ENCODE results near the gene PIK3R3. TPM values are rescaled to one million over a fixed set of nuclear protein-coding genes. Genes with fewer than 3 reads are reported as not detected.

The PIK3R3 gene
- total RNA-seq, 4 donors from 2014 or later = 3.0 to 7.6 (median 6.2) TPM

GRCh38 chr1:46008585-46008984 is 123.8 kb downstream of the PIK3R3 start:
- H3K27ac ChIP-seq = no peak overlapping the region

GRCh38 chr1:46005594-46005993 is 126.8 kb downstream of the PIK3R3 start:
- Histone ChIP-seq H3K4me3 (no peak overlapping the region), H3K36me3 (peaks cover 0 to 47% (median 17%) of the 10 kb centered on the region in 3 donors), H3K4me1 (peaks cover 0 to 19% (median 4%) of the 10 kb centered on the region in 3 donors), H3K27ac (no peak overlapping the region), H3K9me3 (no peaks in the 10 kb centered on the region), H3K27me3 (no peaks in the 10 kb centered on the region)
- TF ChIP-seq CTCF (IDR thresholded peaks at IDR 0.05) (no peak), POLR2A (IDR thresholded peaks at IDR 0.05) (no peak)
- intact Hi-C loops (cut with DNase I) = no loop called here
- WGBS, 2 donors = 80 to 85% methylated on average over 1 of the region's 1 CpG
- DNase-seq = no peak

More at GRCh38 chr1:46008585-46008984, 123.8 kb downstream of the PIK3R3 start:
- Histone ChIP-seq H3K9me3 (no peaks in the 10 kb centered on the region), H3K4me1 (peaks cover 0 to 23% (median 0%) of the 10 kb centered on the region in 3 donors), H3K4me3 (no peak overlapping the region), H3K36me3 (peaks cover 0 to 57% (median 17%) of the 10 kb centered on the region in 3 donors), H3K27me3 (no peaks in the 10 kb centered on the region)
- TF ChIP-seq POLR2A (IDR thresholded peaks at IDR 0.05) = no peak
- peak in 1 of 6 experiments; percentile 25 for TF ChIP-seq CTCF (IDR thresholded peaks at IDR 0.05)
- intact Hi-C loops (cut with DNase I) = no loop called here
- DNase-seq = no peak

DNA sequence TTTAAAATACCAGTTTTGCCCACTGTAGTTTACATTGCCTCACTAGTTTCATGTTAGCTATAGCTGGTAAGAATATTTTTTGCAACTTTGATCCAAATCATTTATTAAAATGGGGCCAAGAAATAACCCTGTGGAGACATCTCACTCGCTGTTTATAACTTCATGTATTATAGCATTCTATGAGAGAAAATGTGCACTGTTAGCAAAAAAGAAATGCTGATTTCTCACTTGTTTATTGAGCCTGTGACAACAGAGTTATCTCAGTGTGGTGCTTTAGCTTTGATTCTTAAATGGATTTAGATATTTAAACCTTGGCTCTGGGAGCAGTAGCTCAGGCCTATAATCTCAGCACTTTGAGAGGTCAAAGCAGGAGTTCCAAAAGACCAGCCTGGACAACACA is 127.9 kb downstream of the PIK3R3 start:
- 85 to 88% methylated on average over 1 of the region's 1 CpG for WGBS, 2 donors
- no peaks in the 10 kb centered on the region for H3K9me3 ChIP-seq
- H3K4me3 ChIP-seq = no peak overlapping the region
- no peak overlapping the region for H3K27ac ChIP-seq
- peaks cover 0 to 8% (median 4%) of the 10 kb centered on the region in 3 donors for H3K4me1 ChIP-seq
- intact Hi-C loops (cut with DNase I) = no loop called here
- H3K36me3 ChIP-seq = peaks cover 0 to 36% (median 17%) of the 10 kb centered on the region in 3 donors
- TF ChIP-seq CTCF (IDR thresholded peaks at IDR 0.05) (no peak), POLR2A (IDR thresholded peaks at IDR 0.05) (no peak)
- no peaks in the 10 kb centered on the region for H3K27me3 ChIP-seq
- DNase-seq = no peak

DNA sequence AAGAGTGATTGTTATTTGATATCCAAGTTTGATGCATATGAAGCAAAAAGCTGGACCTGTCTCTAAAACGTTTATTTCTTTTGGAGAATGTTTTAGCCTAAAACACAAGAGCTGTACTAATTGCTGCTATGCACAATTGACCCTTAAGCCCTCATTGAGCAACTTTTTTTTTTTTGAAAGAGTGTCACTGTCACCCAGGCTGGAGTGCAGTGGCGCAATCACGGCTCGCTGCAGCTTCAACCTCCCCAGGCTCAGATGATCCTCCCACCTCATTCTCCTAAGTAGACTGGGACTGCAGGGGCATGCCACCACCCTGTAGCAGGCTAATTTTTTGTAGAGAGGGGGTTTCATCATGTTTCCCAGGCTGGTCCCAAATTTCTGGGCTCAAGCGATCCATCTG is 129.1 kb downstream of the PIK3R3 start:
- TF ChIP-seq CTCF (IDR thresholded peaks at IDR 0.05) (no peak), POLR2A (IDR thresholded peaks at IDR 0.05) (no peak)
- no peaks in the 10 kb centered on the region for H3K9me3 ChIP-seq
- H3K27ac ChIP-seq = no peak overlapping the region
- WGBS, 2 donors = 79 to 90% methylated on average over 4 to 5 of the region's 5 CpGs
- H3K36me3 ChIP-seq = peaks cover 0 to 25% (median 9%) of the 10 kb centered on the region in 3 donors
- no peak for DNase-seq
- H3K4me1 ChIP-seq = peaks cover 0 to 6% (median 4%) of the 10 kb centered on the region in 3 donors
- H3K4me3 ChIP-seq = no peak overlapping the region
- H3K27me3 ChIP-seq = no peaks in the 10 kb centered on the region
- intact Hi-C loops (cut with DNase I) = no loop called here

GRCh38 chr1:46002551-46003150 is 129.8 kb downstream of the PIK3R3 start:
- H3K4me1 ChIP-seq = peaks cover 0 to 6% (median 4%) of the 10 kb centered on the region in 3 donors
- H3K9me3 ChIP-seq = no peaks in the 10 kb centered on the region
- H3K4me3 ChIP-seq = no peak overlapping the region
- WGBS, 2 donors = 97 to 100% methylated on average over 2 to 3 of the region's 3 CpGs
- TF ChIP-seq CTCF (IDR thresholded peaks at IDR 0.05) (no peak), POLR2A (IDR thresholded peaks at IDR 0.05) (no peak)
- no peak overlapping the region for H3K27ac ChIP-seq
- no peak for DNase-seq
- intact Hi-C loops (cut with DNase I) = no loop called here
- H3K36me3 ChIP-seq = peaks cover 0 to 18% (median 4%) of the 10 kb centered on the region in 3 donors
- no peaks in the 10 kb centered on the region for H3K27me3 ChIP-seq
